HG02763 (cell line): Measurements from ENCODE around the gene TRIM67.

Experiments used
- ATAC-seq: cut with Tn5 transposase; IDR thresholded peaks from one replicate; pipeline ENCODE4 v1.9.1; 2021; ENCODE audit warnings: mild to moderate bottlenecking, moderate library complexity; ENCODE audit not compliant: unreplicated experiment

The TRIM67 gene

GRCh38 chr1:231182317-231182716, 20.5 kb downstream of the TRIM67 start:
- no peak for ATAC-seq

- no peak for ATAC-seq
Measured at GRCh38 chr1:231183639-231184590, 22.1 kb downstream of the TRIM67 start.

DNA sequence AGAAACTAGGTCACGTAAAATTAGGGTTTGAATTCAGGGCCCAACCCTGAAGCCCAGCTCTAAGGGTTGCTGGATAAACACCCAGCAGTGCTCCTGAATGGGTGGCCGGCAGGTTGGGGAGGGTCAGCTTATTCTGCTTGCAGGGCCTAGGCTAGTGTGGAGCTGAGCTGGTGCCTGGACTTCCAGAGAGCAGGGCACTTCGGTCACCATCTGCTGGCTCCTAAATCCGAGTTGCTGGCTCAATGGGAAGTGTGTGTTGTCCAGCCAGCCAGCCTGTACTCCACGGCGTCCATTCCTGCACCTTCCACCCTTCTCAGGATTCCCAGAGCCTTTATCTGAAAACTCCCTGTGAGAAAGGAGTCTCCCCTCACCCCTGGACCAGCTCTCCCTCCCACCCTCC, 23.0 kb downstream of the TRIM67 start:
- no peak for ATAC-seq

DNA sequence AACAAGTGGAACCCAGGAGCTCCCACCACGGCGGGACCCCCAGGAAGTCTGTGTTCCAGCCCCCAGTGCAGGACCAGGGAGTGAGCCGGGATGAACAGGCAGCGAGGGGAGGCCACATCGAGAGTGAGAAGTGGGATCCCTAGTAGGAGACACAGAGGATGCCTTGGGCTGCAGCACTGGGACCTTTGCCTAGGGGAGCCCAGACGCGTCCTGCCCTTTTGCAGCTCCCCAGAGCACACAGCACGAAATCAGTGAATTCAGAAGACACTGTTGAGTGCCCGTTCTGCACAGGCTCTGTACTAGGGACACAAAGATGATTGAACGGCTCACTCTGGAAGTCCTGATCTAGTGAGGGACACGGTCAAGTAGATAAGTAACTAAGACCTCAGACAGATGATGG, 23.5 kb downstream of the TRIM67 start:
- ATAC-seq = no peak

DNA sequence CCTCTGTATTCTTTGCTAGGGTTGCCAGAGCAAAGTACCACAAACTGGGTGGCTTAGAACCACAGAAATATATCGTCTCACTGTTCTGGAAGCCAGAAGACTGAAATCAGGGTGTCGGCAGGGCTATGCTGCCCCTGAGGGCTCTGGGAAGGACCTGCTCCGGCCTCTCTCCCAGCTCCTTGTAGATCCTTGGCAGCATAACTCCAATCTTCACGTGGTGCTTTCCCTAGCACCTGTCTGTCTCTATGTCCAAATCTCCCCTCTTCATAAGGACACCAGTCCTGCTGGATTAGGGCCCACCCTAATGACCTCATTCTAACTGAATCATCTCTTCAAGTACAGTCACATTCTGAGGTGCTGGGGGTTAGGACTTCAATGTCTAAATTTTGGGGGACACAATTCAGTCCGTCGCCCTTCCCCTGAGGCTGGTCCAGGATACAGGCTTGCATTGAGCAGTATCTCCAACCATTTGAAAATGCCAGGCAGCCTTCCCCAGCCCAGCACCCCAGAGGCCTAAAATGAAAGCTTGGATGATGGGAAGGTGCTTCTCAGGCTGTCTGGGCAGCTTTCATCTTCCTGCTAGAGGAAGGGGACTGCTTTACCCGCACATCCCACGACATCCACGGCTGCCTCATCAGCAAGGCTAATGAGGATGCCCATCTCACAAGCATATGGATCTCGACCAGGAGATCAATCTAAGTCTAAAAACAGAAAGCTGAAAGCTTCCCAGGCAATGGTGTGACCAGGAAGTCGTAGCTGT, 24.7 kb downstream of the TRIM67 start:
- no peak for ATAC-seq

- ATAC-seq = no peak
Measured at GRCh38 chr1:231187571-231187970, 25.7 kb downstream of the TRIM67 start.

GRCh38 chr1:231188072-231188471, 26.2 kb downstream of the TRIM67 start:
- no peak for ATAC-seq

- ATAC-seq = no peak
Measured at GRCh38 chr1:231188768-231189167, 26.9 kb downstream of the TRIM67 start.

GRCh38 chr1:231189683-231190270, 27.9 kb downstream of the TRIM67 start:
- ATAC-seq = no peak

GRCh38 chr1:231190456-231190855, 28.6 kb downstream of the TRIM67 start:
- ATAC-seq = no peak

GRCh38 chr1:231192620-231193163, 30.8 kb downstream of the TRIM67 start:
- ATAC-seq = no peak

DNA sequence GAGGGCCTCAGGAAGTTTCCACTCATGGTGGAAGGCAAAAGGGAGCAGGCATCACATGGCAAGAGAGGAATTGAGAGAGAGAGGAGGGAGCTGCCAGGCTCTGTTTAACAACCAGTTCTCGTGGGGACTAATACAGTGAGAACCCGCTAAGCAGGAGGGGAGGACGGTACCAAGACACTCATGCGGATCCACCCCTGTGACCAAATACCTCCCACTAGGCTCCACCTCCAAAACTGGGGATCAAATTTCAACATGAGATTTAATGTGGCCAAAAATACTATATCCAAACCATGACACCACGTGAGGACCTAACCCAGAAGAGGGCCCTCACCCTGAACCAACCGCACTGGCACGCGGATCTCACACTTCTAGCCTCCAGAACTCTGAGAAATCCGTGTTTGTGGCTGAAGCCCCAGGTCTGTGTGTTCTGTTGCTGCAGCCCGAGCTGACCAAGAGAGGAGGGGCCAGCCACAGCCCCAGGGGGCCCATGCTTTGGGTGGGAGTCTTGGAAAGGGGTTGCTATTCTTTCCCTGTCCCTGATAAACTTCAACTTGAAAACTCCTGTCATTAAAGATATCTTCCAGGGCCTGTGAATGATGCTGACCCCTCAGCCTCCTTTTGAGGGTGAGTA, 32.0 kb downstream of the TRIM67 start:
- ATAC-seq = no peak

- ATAC-seq = no peak
Measured at GRCh38 chr1:231194476-231194842, 32.6 kb downstream of the TRIM67 start.

GRCh38 chr1:231194843-231195516, 33.1 kb downstream of the TRIM67 start:
- no peak for ATAC-seq

DNA sequence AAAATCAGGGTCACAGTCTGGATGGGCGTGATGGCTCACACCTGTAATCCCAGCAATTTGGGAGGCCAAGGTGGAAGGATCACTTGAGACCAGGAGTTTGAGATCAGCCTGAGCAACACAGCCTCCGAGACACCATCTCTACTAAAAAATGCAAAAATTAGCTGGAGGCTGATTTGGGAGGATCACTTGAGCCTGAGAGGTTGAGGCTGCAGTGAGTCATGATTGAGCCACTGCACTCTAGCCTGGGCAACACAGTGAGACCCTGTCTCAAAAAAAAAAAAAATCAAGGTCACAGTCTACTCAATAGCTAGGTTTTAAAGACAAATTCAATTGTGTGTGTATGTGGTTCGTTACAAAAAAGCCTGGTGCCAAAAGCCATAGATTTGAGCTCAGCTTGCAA, 34.4 kb downstream of the TRIM67 start:
- no peak for ATAC-seq

DNA sequence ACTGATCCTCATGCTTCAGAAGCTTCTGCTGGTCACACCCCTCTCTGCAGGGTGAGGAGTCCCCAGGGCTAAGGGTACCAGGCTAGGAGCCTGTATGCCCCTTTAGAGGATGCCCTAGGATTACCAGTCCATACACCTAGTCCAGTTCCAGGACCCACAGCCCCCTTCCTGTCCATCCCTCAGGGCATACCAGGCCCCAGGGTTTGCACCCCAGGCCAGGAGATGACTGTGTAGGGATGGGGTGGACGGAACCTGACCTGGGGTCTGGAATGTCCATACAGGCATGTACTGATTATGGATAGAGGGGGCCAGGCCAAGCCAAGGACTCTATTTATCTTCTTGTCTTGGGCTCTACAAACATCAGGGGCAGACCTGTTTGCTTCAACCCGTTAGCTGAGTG, 34.9 kb downstream of the TRIM67 start:
- ATAC-seq = no peak

- ATAC-seq = no peak
Measured at GRCh38 chr1:231199868-231200267, 38.0 kb downstream of the TRIM67 start.

GRCh38 chr1:231200388-231201031, 38.7 kb downstream of the TRIM67 start:
- no peak for ATAC-seq

- ATAC-seq = no peak
Measured at GRCh38 chr1:231201375-231201978, 39.6 kb downstream of the TRIM67 start.
